Measurements from ENCODE around the gene STK39. TPM values are rescaled to one million over a fixed set of nuclear protein-coding genes. Genes with fewer than 3 reads are reported as not detected.

The STK39 gene
- polyA plus RNA-seq, 4 donors: 19.0 to 68.7 (median 41.3) TPM

DNA sequence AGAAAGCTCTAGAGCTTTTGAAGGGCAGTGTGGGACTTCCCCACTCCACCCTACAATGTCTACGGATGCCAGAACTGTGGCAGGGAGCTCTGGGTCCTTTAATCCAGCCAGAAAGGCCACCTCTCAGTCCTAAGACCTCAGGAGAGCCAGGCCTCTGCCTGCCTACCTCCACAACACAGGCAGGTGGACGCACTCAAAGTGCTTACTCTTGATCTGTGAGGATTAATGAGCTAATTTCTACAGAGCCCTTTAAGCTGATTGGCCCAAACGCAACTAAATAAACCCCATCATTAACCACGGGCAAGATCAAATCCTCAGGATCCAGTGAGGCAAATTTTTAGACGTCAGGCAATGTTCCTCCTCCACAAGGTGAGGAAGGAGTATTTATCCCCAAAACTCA lies 8.1 kb downstream of the STK39 start:
- Histone ChIP-seq H3K4me1 (ENCODE audit: control insufficient read depth in 3 of 3, insufficient read depth in 2 of 3, low read depth in 1 of 3, low read length in 2 of 3) (peaks cover 0 to 19% (median 6%) of the 10 kb centered on the region in 3 donors), H3K9me3 (ENCODE audit: control insufficient read depth in 2 of 2, insufficient read depth in 1 of 2, low read depth in 1 of 2, low read length in 1 of 2) (no peaks in the 10 kb centered on the region), H3K27me3 (ENCODE audit: control insufficient read depth in 3 of 3, insufficient read depth in 3 of 3, low read length in 3 of 3) (no peaks in the 10 kb centered on the region), H3K36me3 (ENCODE audit: control insufficient read depth in 3 of 3, insufficient read depth in 2 of 3, low read depth in 1 of 3, low read length in 3 of 3) (peaks cover 0 to 4% (median 2%) of the 10 kb centered on the region in 3 donors), H3K27ac (ENCODE audit: low read depth in 1 of 3, low read length in 2 of 3) (no peak overlapping the region), H3K4me3 (ENCODE audit: low read depth in 1 of 3, low read length in 3 of 3) (no peak overlapping the region)
- FAIRE-seq (no peak), DNase-seq (no peak)
- WGBS, 3 donors: 72 to 82% (median 79%) methylated on average over 5 of the region's 5 CpGs

DNA sequence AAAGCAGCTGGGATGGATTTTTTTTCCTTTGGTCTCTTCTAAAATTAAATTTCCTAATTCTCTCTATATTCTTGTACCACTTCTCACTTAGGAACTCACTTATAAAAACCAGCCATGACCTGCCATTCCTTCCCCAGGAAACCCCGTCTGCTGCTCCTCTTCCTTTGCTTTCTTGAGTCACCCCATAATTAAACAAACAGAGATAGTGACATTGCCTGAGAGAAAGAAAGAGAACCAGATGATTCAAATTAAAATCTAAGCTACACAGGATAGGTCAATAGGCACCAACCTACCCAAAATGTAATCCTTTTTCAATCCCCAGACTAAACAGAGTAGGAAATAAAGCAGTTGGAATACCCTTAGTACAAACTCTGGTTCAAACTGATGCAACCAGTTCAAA lies 9.7 kb downstream of the STK39 start:
- DNase-seq (no peak), FAIRE-seq (no peak)
- Histone ChIP-seq H3K9me3 (ENCODE audit: control insufficient read depth in 2 of 2, insufficient read depth in 1 of 2, low read depth in 1 of 2, low read length in 1 of 2) (no peaks in the 10 kb centered on the region), H3K27me3 (ENCODE audit: control insufficient read depth in 3 of 3, insufficient read depth in 3 of 3, low read length in 3 of 3) (no peaks in the 10 kb centered on the region), H3K4me3 (ENCODE audit: low read depth in 1 of 3, low read length in 3 of 3) (no peak overlapping the region), H3K27ac (ENCODE audit: low read depth in 1 of 3, low read length in 2 of 3) (no peak overlapping the region), H3K4me1 (ENCODE audit: control insufficient read depth in 3 of 3, insufficient read depth in 2 of 3, low read depth in 1 of 3, low read length in 2 of 3) (peaks cover 0 to 9% (median 6%) of the 10 kb centered on the region in 3 donors), H3K36me3 (ENCODE audit: control insufficient read depth in 3 of 3, insufficient read depth in 2 of 3, low read depth in 1 of 3, low read length in 3 of 3) (peaks cover 0 to 4% (median 2%) of the 10 kb centered on the region in 3 donors)
- 62 to 90% (median 71%) methylated on average over 1 of the region's 1 CpG for WGBS, 3 donors

DNA sequence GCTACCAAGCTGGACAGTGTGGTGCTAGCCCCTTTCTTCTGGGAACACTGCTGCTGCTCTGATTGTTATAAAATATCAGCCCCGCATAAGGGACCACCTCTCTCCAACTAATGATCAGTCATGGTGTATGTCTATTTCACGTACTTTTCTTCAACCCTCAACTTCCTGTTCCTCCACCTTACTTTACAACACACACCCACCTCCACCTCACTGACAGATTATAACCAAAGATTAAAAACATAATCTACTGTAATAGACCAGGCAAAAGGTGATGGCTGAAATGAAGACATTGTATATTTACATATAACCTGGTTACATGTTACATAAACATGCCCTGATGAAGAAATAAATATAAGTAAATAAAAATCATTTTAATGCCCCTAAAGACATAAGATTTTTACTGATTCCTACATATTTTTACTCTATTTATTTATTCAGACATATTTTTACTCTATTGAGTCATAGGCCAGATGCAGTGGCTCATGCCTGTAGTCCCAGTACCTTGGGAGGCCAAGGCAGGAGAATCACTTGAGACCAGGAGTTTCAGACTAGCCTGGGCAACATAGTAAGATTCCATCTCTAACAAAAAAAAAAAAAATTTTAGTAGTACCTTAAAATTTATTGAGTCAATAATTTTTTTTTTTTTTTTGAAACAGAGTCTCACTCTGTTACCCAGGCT lies 12.8 kb downstream of the STK39 start:
- Histone ChIP-seq H3K9me3 (ENCODE audit: control insufficient read depth in 2 of 2, insufficient read depth in 1 of 2, low read depth in 1 of 2, low read length in 1 of 2) (peaks cover 0 to 7% of the 10 kb centered on the region in 2 donors), H3K4me1 (ENCODE audit: control insufficient read depth in 3 of 3, insufficient read depth in 2 of 3, low read depth in 1 of 3, low read length in 2 of 3) (no peaks in the 10 kb centered on the region), H3K27me3 (ENCODE audit: control insufficient read depth in 3 of 3, insufficient read depth in 3 of 3, low read length in 3 of 3) (no peaks in the 10 kb centered on the region), H3K27ac (ENCODE audit: low read depth in 1 of 3, low read length in 2 of 3) (no peak overlapping the region), H3K36me3 (ENCODE audit: control insufficient read depth in 3 of 3, insufficient read depth in 2 of 3, low read depth in 1 of 3, low read length in 3 of 3) (peaks cover 2 to 13% (median 2%) of the 10 kb centered on the region in 3 donors), H3K4me3 (ENCODE audit: low read depth in 1 of 3, low read length in 3 of 3) (no peak overlapping the region)
- 66 to 72% (median 66%) methylated on average over 2 of the region's 2 CpGs for WGBS, 3 donors
- no peak for FAIRE-seq
- DNase-seq: no peak

DNA sequence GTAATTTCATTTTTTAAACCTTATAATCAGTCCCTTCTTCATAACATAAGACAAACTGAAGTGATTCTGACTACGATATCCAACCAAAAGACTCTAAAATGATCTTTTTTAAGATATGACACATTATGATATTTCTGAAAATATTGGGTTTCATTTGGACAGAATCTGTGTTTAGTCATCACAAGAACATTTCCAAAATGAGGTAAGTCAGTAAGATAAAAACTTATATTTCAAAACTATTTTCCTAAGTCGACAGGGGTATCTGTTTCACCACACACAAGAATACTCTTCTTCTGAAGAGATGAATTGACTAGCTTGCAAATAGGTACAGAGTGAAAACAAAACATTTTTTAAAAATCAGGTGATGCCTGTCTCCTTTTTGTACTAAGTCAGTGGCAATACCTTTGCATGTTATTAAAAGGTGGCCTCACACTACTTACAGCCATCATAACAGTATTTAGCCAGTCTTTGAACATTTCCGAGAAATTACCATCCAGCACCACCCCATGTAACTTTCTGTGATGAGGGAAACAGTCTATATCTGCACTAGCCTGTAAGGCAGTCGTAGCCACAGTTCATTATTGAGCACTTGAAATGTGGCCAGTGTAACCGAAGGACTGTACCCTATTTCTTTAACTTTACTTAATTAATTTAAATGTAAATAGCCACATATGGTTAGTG lies 13.5 kb downstream of the STK39 start:
- peaks cover 2 to 13% (median 2%) of the 10 kb centered on the region in 3 donors for H3K36me3 ChIP-seq (ENCODE audit: control insufficient read depth in 3 of 3, insufficient read depth in 2 of 3, low read depth in 1 of 3, low read length in 3 of 3)
- no peak for DNase-seq
- peaks cover 0 to 7% of the 10 kb centered on the region in 2 donors for H3K9me3 ChIP-seq (ENCODE audit: control insufficient read depth in 2 of 2, insufficient read depth in 1 of 2, low read depth in 1 of 2, low read length in 1 of 2)
- no peak overlapping the region for H3K4me3 ChIP-seq (ENCODE audit: low read depth in 1 of 3, low read length in 3 of 3)
- peak; percentile 10 for FAIRE-seq
- H3K27me3 ChIP-seq (ENCODE audit: control insufficient read depth in 3 of 3, insufficient read depth in 3 of 3, low read length in 3 of 3): no peaks in the 10 kb centered on the region
- 82 to 92% (median 86%) methylated on average over 5 of the region's 5 CpGs for WGBS, 3 donors
- H3K27ac ChIP-seq (ENCODE audit: low read depth in 1 of 3, low read length in 2 of 3): no peak overlapping the region
- no peaks in the 10 kb centered on the region for H3K4me1 ChIP-seq (ENCODE audit: control insufficient read depth in 3 of 3, insufficient read depth in 2 of 3, low read depth in 1 of 3, low read length in 2 of 3)

DNA sequence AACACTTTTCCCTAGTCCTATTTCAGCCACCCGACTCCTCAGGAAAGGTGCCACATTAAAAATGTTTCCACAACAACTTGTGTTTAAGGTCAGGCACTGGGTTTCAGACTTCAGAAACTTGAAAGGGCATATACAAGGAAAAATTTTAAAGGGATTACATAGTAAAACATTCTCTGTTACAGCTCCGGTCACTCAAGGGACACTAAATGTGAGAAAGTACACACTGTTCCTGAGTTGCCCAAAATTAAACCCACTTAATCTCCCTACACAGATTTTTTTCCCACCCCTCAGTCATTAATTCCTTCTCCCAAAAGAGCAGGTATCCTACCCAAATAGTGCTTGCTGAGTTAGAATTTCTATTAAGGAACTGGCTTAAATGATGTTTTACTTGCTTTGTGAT lies 14.2 kb downstream of the STK39 start:
- H3K9me3 ChIP-seq (ENCODE audit: control insufficient read depth in 2 of 2, insufficient read depth in 1 of 2, low read depth in 1 of 2, low read length in 1 of 2): peaks cover 0 to 7% of the 10 kb centered on the region in 2 donors
- FAIRE-seq (no peak), DNase-seq (no peak)
- H3K27me3 ChIP-seq (ENCODE audit: control insufficient read depth in 3 of 3, insufficient read depth in 3 of 3, low read length in 3 of 3): no peaks in the 10 kb centered on the region
- H3K4me1 ChIP-seq (ENCODE audit: control insufficient read depth in 3 of 3, insufficient read depth in 2 of 3, low read depth in 1 of 3, low read length in 2 of 3): no peaks in the 10 kb centered on the region
- peaks cover 2 to 13% (median 2%) of the 10 kb centered on the region in 3 donors for H3K36me3 ChIP-seq (ENCODE audit: control insufficient read depth in 3 of 3, insufficient read depth in 2 of 3, low read depth in 1 of 3, low read length in 3 of 3)
- 95 to 97% (median 95%) methylated on average over 2 of the region's 2 CpGs for WGBS, 3 donors
- no peak overlapping the region for H3K4me3 ChIP-seq (ENCODE audit: low read depth in 1 of 3, low read length in 3 of 3)
- H3K27ac ChIP-seq (ENCODE audit: low read depth in 1 of 3, low read length in 2 of 3): no peak overlapping the region

DNA sequence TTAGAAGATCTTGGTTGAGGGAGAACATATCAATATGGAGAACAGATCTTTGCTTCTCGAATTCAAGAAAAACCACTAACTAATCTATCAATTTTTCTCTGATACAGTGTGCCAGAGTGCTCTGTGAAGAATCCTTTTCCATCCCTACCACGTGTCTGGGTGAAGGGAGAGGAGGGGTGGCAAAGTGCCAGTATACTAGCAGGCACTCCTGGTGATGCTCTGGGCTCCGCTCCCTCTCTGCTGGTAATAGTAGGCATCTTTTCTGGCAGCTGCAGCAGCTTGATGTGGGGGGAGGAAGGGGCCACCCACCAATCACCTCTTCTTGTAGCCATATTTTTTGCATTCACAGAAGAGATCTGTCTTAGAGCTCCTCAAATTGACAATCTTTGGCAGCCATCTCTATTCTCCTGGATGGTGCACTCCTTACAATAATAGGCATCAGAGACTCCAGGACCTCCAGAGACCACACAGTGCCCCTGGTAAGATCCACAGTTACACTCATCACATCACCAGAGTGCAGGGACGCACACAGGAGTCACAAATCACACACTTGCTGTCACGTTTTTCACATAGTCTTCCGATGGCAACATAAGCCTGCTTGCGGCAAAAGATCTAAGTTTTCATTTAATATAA lies 15.7 kb downstream of the STK39 start:
- FAIRE-seq (no peak), DNase-seq (no peak)
- Histone ChIP-seq H3K9me3 (ENCODE audit: control insufficient read depth in 2 of 2, insufficient read depth in 1 of 2, low read depth in 1 of 2, low read length in 1 of 2) (peaks cover 0 to 7% of the 10 kb centered on the region in 2 donors), H3K4me3 (ENCODE audit: low read depth in 1 of 3, low read length in 3 of 3) (no peak overlapping the region), H3K27ac (ENCODE audit: low read depth in 1 of 3, low read length in 2 of 3) (no peak overlapping the region), H3K36me3 (ENCODE audit: control insufficient read depth in 3 of 3, insufficient read depth in 2 of 3, low read depth in 1 of 3, low read length in 3 of 3) (peaks cover 2 to 13% (median 2%) of the 10 kb centered on the region in 3 donors), H3K4me1 (ENCODE audit: control insufficient read depth in 3 of 3, insufficient read depth in 2 of 3, low read depth in 1 of 3, low read length in 2 of 3) (no peaks in the 10 kb centered on the region), H3K27me3 (ENCODE audit: control insufficient read depth in 3 of 3, insufficient read depth in 3 of 3, low read length in 3 of 3) (no peaks in the 10 kb centered on the region)
- WGBS, 3 donors: 94 to 97% (median 94%) methylated on average over 7 of the region's 7 CpGs

DNA sequence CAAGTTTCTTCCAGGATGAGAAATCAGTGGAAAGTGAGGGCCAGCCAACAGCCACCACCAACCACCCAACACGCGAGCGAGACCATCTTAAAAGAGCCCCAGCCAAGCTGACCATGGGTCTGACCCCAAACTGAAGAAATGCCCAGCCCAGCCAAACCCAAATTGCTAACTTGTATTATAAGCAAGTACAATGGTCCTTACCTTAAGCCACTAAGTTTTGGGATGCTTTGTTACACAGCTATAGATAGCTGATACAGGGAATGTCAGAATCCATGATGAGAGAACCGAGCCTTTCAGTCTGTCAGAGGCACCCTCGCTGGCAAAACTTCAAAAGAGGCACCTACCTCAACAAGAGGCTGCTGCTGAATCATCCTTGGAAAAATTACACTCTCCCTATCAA lies 17.0 kb downstream of the STK39 start:
- FAIRE-seq: no peak
- H3K27me3 ChIP-seq (ENCODE audit: control insufficient read depth in 3 of 3, insufficient read depth in 3 of 3, low read length in 3 of 3): no peaks in the 10 kb centered on the region
- H3K36me3 ChIP-seq (ENCODE audit: control insufficient read depth in 3 of 3, insufficient read depth in 2 of 3, low read depth in 1 of 3, low read length in 3 of 3): peaks cover 2 to 13% (median 2%) of the 10 kb centered on the region in 3 donors
- no peaks in the 10 kb centered on the region for H3K4me1 ChIP-seq (ENCODE audit: control insufficient read depth in 3 of 3, insufficient read depth in 2 of 3, low read depth in 1 of 3, low read length in 2 of 3)
- no peak overlapping the region for H3K4me3 ChIP-seq (ENCODE audit: low read depth in 1 of 3, low read length in 3 of 3)
- DNase-seq: no peak
- WGBS, 3 donors: 98% methylated on average over 5 of the region's 5 CpGs
- peaks cover 0 to 7% of the 10 kb centered on the region in 2 donors for H3K9me3 ChIP-seq (ENCODE audit: control insufficient read depth in 2 of 2, insufficient read depth in 1 of 2, low read depth in 1 of 2, low read length in 1 of 2)
- no peak overlapping the region for H3K27ac ChIP-seq (ENCODE audit: low read depth in 1 of 3, low read length in 2 of 3)

DNA sequence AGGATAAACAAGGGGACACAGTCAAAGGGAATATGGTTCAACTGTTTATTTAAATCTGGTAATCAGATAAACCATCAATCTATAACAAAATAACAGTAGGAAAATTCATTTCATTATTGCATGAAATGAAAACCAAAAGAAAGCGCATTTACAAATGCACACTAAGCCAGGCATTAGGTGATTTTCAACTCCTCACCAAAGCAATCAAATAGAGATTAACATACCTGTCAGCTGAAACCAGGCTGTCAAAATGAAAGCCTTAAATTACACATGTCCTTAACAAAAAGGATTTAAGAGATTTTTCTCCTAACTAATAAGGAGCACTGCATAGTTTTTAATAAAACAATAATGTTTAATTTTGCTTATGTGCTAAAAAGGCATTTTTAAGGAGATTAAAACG lies 23.0 kb downstream of the STK39 start:
- peaks cover 3 to 18% (median 5%) of the 10 kb centered on the region in 3 donors for H3K4me1 ChIP-seq (ENCODE audit: control insufficient read depth in 3 of 3, insufficient read depth in 2 of 3, low read depth in 1 of 3, low read length in 2 of 3)
- WGBS, 3 donors: 87 to 93% (median 93%) methylated on average over 2 of the region's 2 CpGs

More for the DNA sequence above, 23.0 kb downstream of the STK39 start:
- Histone ChIP-seq H3K4me3 (ENCODE audit: low read depth in 1 of 3, low read length in 3 of 3) (no peak overlapping the region), H3K27me3 (ENCODE audit: control insufficient read depth in 3 of 3, insufficient read depth in 3 of 3, low read length in 3 of 3) (no peaks in the 10 kb centered on the region), H3K9me3 (ENCODE audit: control insufficient read depth in 2 of 2, insufficient read depth in 1 of 2, low read depth in 1 of 2, low read length in 1 of 2) (no peaks in the 10 kb centered on the region), H3K36me3 (ENCODE audit: control insufficient read depth in 3 of 3, insufficient read depth in 2 of 3, low read depth in 1 of 3, low read length in 3 of 3) (no peaks in the 10 kb centered on the region), H3K27ac (ENCODE audit: low read depth in 1 of 3, low read length in 2 of 3) (peak overlapping the region in 1 of 3 donors; percentile 20)
- FAIRE-seq (no peak), DNase-seq (no peak)
